Left cardiac atrium (tissue), 4 donors: ENCODE data around the gene CD300LB. TPM values are rescaled to one million over a fixed set of nuclear protein-coding genes. Genes with fewer than 3 reads are reported as not detected.
"Not testable (repeated sequence)": the region's sequence is repeated elsewhere in the genome, so short reads cannot be mapped to it uniquely, and the experiment has no call there.

Experiments used
- ATAC-seq, 2 donors: fragments of 200-7000 bp; cut with Tn5 transposase; one replicate each; pipeline ENCODE4 v1.9.1; 2020; ENCODE audit warnings: mild to moderate bottlenecking in 2 of 2, moderate library complexity in 2 of 2
- DNase-seq: peaks from one replicate; pipeline ENCODE4 v3.0.0-alpha.2; 2020
- intact Hi-C, 2 donors: fragments of 100-400 bp; cut with DNase I; formaldehyde crosslinking; loops; one replicate each; pipeline versions ENCODE4 v1.14.1 to v1.15.1; 2022 to 2023
- total RNA-seq, 2 donors: library from RNA; stranded (reverse); fragmentation: NEBNext Ultra II Directional; extraction: Animal tissue kit (Norgen Biotek cat#: 25700); gene quantifications; one replicate each; pipeline ENCODE4 v1.2.1, GENCODE V29; 2021
- donor health status: DM: no; HTN: yes; CAD: no.
- donor health status: DM: no; HTN: yes; CAD: no; lungs with severe emphysema.
- donor health status: DM: yes; HTN: yes; CAD: no.
- donor health status: Dilated cardiomyopathy.

The CD300LB gene
- total RNA-seq, 2 donors from 2014 or later, result 0.29 to 0.32 TPM

GRCh38 chr17:74528491-74529199 is 2.6 kb downstream of the CD300LB start:
- DNase-seq, result peak; percentile 25

GRCh38 chr17:74527756-74528155 is 3.5 kb downstream of the CD300LB start:
- intact Hi-C loops, result no loop called here
- DNase-seq, result no peak
- ATAC-seq, result no peak

More at GRCh38 chr17:74528491-74529199, 2.6 kb downstream of the CD300LB start:
- peak; percentile 25 to 40 for ATAC-seq
- intact Hi-C loops, result no loop called here

- no peak for DNase-seq
- intact Hi-C loops, result no loop called here
- ATAC-seq, result no peak
These were observed 4.2 kb downstream of the CD300LB start for GRCh38 chr17:74527081-74527480.

GRCh38 chr17:74526681-74527080 is 4.6 kb downstream of the CD300LB start:
- ATAC-seq (no peak), DNase-seq (no peak)
- intact Hi-C loops, result no loop called here

GRCh38 chr17:74525781-74526288 is 5.4 kb downstream of the CD300LB start:
- DNase-seq (no peak), ATAC-seq (no peak)
- intact Hi-C loops, result no loop called here

- ATAC-seq (no peak), DNase-seq (no peak)
- intact Hi-C loops, result no loop called here
These were observed 5.9 kb downstream of the CD300LB start for GRCh38 chr17:74525465-74525725.

- ATAC-seq (no peak), DNase-seq (no peak)
- intact Hi-C loops, result no loop called here
These were observed 6.4 kb downstream of the CD300LB start for GRCh38 chr17:74524653-74525464.

GRCh38 chr17:74523308-74523707 is 8.0 kb downstream of the CD300LB start:
- no peak for ATAC-seq
- no peak for DNase-seq
- intact Hi-C loops, result no loop called here

- ATAC-seq (no peak), DNase-seq (peak; percentile 6)
- intact Hi-C loops, result no loop called here
These were observed 8.7 kb downstream of the CD300LB start for GRCh38 chr17:74522381-74523105.

- intact Hi-C loops, result no loop called here
- ATAC-seq, result peak in 1 of 2 donors; percentile 52
- DNase-seq, result peak; percentile 19
These were observed 9.5 kb downstream of the CD300LB start for GRCh38 chr17:74521701-74522201.

GRCh38 chr17:74520790-74521480 is 10.3 kb downstream of the CD300LB start:
- intact Hi-C loops, result no loop called here
- DNase-seq (no peak), ATAC-seq (peak; percentile 65 to 77)

- intact Hi-C loops, result no loop called here
- DNase-seq (no peak), ATAC-seq (peak; percentile 68 to 70)
These were observed 11.2 kb downstream of the CD300LB start for GRCh38 chr17:74520016-74520434.

GRCh38 chr17:74518413-74518981 is 12.8 kb downstream of the CD300LB start:
- intact Hi-C loops, ATAC-seq, DNase-seq: not testable (repeated sequence)

GRCh38 chr17:74516561-74517328 is 14.5 kb downstream of the CD300LB start:
- ATAC-seq (no peak), DNase-seq (no peak)
- intact Hi-C loops, result no loop called here

- intact Hi-C loops, result no loop called here
- ATAC-seq, result no peak
- DNase-seq, result no peak
These were observed 15.3 kb downstream of the CD300LB start for GRCh38 chr17:74515941-74516340.

- intact Hi-C loops, result no loop called here
- no peak for ATAC-seq
- DNase-seq, result no peak
These were observed 16.5 kb downstream of the CD300LB start for GRCh38 chr17:74514632-74515334.

GRCh38 chr17:74513987-74514631 is 17.2 kb downstream of the CD300LB start:
- DNase-seq (no peak), ATAC-seq (no peak)
- intact Hi-C loops, result no loop called here
